ENCODE results near the gene RGS6. TPM values are rescaled to one million over a fixed set of nuclear protein-coding genes. Genes with fewer than 3 reads are reported as not detected.
A peak's percentile ranks its signal among the peaks of the same experiment; 100 is the strongest.
"Not testable (repeated sequence)": the region's sequence is repeated elsewhere in the genome, so short reads cannot be mapped to it uniquely, and the experiment has no call there.

RGS6 gene
- total RNA-seq, 1 donor from 2014 or later = not detected

- no peak for TF ChIP-seq CTCF (IDR thresholded peaks at IDR 0.05; ENCODE audit: insufficient read depth, low read length, poor library complexity, severe bottlenecking)
- Histone ChIP-seq H3K36me3 (ENCODE audit: control insufficient read depth, insufficient read depth, low read length) (no peaks in the 10 kb centered on the region), H3K27me3 (ENCODE audit: control insufficient read depth, insufficient read depth, low read length) (no peaks in the 10 kb centered on the region), H3K4me3 (ENCODE audit: low read depth, low read length) (no peak overlapping the region)
- no peak for DNase-seq (ENCODE audit: low read depth)
Observed at GRCh38 chr14:72466325-72466724, 534.1 kb downstream of the RGS6 start.

GRCh38 chr14:72471346-72471745 is 539.1 kb downstream of the RGS6 start:
- no peak for TF ChIP-seq CTCF (IDR thresholded peaks at IDR 0.05; ENCODE audit: insufficient read depth, low read length, poor library complexity, severe bottlenecking)

GRCh38 chr14:72472845-72473244 is 540.6 kb downstream of the RGS6 start:
- Histone ChIP-seq H3K36me3 (ENCODE audit: control insufficient read depth, insufficient read depth, low read length) (no peaks in the 10 kb centered on the region), H3K27me3 (ENCODE audit: control insufficient read depth, insufficient read depth, low read length) (no peaks in the 10 kb centered on the region)
- DNase-seq (ENCODE audit: low read depth) = no peak

More at GRCh38 chr14:72471346-72471745, 539.1 kb downstream of the RGS6 start:
- H3K27me3 ChIP-seq (ENCODE audit: control insufficient read depth, insufficient read depth, low read length) = no peaks in the 10 kb centered on the region
- no peak overlapping the region for H3K4me3 ChIP-seq (ENCODE audit: low read depth, low read length)
- DNase-seq (ENCODE audit: low read depth) = no peak
- no peaks in the 10 kb centered on the region for H3K36me3 ChIP-seq (ENCODE audit: control insufficient read depth, insufficient read depth, low read length)

GRCh38 chr14:72476657-72477499 is 544.6 kb downstream of the RGS6 start:
- Histone ChIP-seq H3K36me3 (ENCODE audit: control insufficient read depth, insufficient read depth, low read length) (no peaks in the 10 kb centered on the region), H3K27me3 (ENCODE audit: control insufficient read depth, insufficient read depth, low read length) (no peaks in the 10 kb centered on the region), H3K4me3 (ENCODE audit: low read depth, low read length) (no peak overlapping the region)
- no peak for TF ChIP-seq CTCF (IDR thresholded peaks at IDR 0.05; ENCODE audit: insufficient read depth, low read length, poor library complexity, severe bottlenecking)
- DNase-seq (ENCODE audit: low read depth) = peak; percentile 95

More at GRCh38 chr14:72472845-72473244, 540.6 kb downstream of the RGS6 start:
- TF ChIP-seq CTCF (IDR thresholded peaks at IDR 0.05; ENCODE audit: insufficient read depth, low read length, poor library complexity, severe bottlenecking) = no peak
- H3K4me3 ChIP-seq (ENCODE audit: low read depth, low read length) = no peak overlapping the region

GRCh38 chr14:72477578-72477977 is 545.3 kb downstream of the RGS6 start:
- not testable (repeated sequence) for H3K27me3 ChIP-seq (ENCODE audit: control insufficient read depth, insufficient read depth, low read length); DNase-seq (ENCODE audit: low read depth); H3K36me3 ChIP-seq (ENCODE audit: control insufficient read depth, insufficient read depth, low read length); H3K4me3 ChIP-seq (ENCODE audit: low read depth, low read length)

- H3K4me3 ChIP-seq (ENCODE audit: low read depth, low read length) = no peak overlapping the region
- no peaks in the 10 kb centered on the region for H3K27me3 ChIP-seq (ENCODE audit: control insufficient read depth, insufficient read depth, low read length)
- peak; percentile 56 for DNase-seq (ENCODE audit: low read depth)
- H3K36me3 ChIP-seq (ENCODE audit: control insufficient read depth, insufficient read depth, low read length) = no peaks in the 10 kb centered on the region
- no peak for TF ChIP-seq CTCF (IDR thresholded peaks at IDR 0.05; ENCODE audit: insufficient read depth, low read length, poor library complexity, severe bottlenecking)
Observed at GRCh38 chr14:72478471-72478893, 546.3 kb downstream of the RGS6 start.
